AG04449 (cell line): ENCODE results near the gene SERF2.

Experiments used
- CTCF ChIA-PET: fragments of 350-600 bp; formaldehyde crosslinking; extraction: SDS; loops from one replicate; lab custom pipeline; 2021; ENCODE audit warnings: antibody characterized with exemption; lab: Yijun Ruan, JAX
- POLR2A ChIA-PET: fragments of 400-600, 350-600 bp; formaldehyde crosslinking; extraction: SDS; loops from one replicate; lab custom pipeline; 2020; ENCODE audit warnings: antibody characterized with exemption, inconsistent platforms; lab: Yijun Ruan, JAX
- DNase-seq: peaks from one replicate; pipeline ENCODE4 v3.0.0-alpha.2; 2010; ENCODE audit warnings: low read depth, low spot score
- H3K4me3 ChIP-seq: 2 replicates; pipeline ENCODE4 v1.5.1; 2011; ENCODE audit warnings: low read depth, mild to moderate bottlenecking, control low read depth, low read length
- CTCF ChIP-seq: IDR thresholded peaks from one replicate; pipeline ENCODE4 v1.5.1; 2011; ENCODE audit warnings: mild to moderate bottlenecking, moderate library complexity, low read length, control low read depth, inconsistent platforms; ENCODE audit not compliant: insufficient read depth; ENCODE audit errors: missing control alignments

SERF2 gene

GRCh38 chr15:43776101-43776717, 15.9 kb upstream of the SERF2 start:
- ChIA-PET POLR2A (interaction anchor here (0.5 to 1.5 kb wide), 6 partner anchors 11 to 733 kb away, joined by 3 to 8 read pairs (median 4); partner anchors contain the start of genes HYPK and SERINC4), CTCF (interaction anchor here (0.9 to 4.4 kb wide), 8 partner anchors 7 to 490 kb away, joined by 3 to 34 read pairs (median 10); partner anchors contain the start of gene SERF2)
- peak overlapping the region; percentile 73 for H3K4me3 ChIP-seq
- DNase-seq: no peak
- no peak for TF ChIP-seq CTCF

GRCh38 chr15:43776718-43777266, 15.3 kb upstream of the SERF2 start, which contains the start of gene ELL3:
Gene ELL3 (minus strand): TSS chr15:43776966. CDS start chr15:43776901, 65 bp downstream.
- no peak for DNase-seq
- ChIA-PET CTCF (interaction anchor here (0.9 to 4.4 kb wide), 9 partner anchors 8 to 491 kb away, joined by 3 to 34 read pairs (median 7); partner anchors contain the start of gene SERF2), POLR2A (interaction anchor here (0.5 to 1.5 kb wide), 7 partner anchors 12 to 733 kb away, joined by 3 to 8 read pairs (median 3); partner anchors contain the start of genes HYPK and SERINC4)
- H3K4me3 ChIP-seq: peak within 1 kb of the TSS; percentile 73
- TF ChIP-seq CTCF: no peak

GRCh38 chr15:43777267-43777914, 14.7 kb upstream of the SERF2 start:
- CTCF ChIA-PET: interaction anchor here (0.7 to 4.4 kb wide), 10 partner anchors 9 to 492 kb away, joined by 3 to 34 read pairs (median 6); partner anchors contain the start of gene SERF2
- POLR2A ChIA-PET: interaction anchor here (0.8 to 1.5 kb wide), 5 partner anchors 11 to 23 kb away, joined by 3 to 8 read pairs (median 5); partner anchors contain the start of genes HYPK and SERINC4
- TF ChIP-seq CTCF: peak; percentile 83
- DNase-seq: no peak
- H3K4me3 ChIP-seq: peak overlapping the region; percentile 73

GRCh38 chr15:43779016-43779415, 13.1 kb upstream of the SERF2 start:
- CTCF ChIA-PET: interaction anchor here (0.9 to 4.4 kb wide), 3 partner anchors 9 to 15 kb away, joined by 4 to 34 read pairs (median 20); no protein-coding TSS in a partner anchor
- POLR2A ChIA-PET: no interaction called here
- no peak for DNase-seq
- H3K4me3 ChIP-seq: no peak overlapping the region
- no peak for TF ChIP-seq CTCF

- ChIA-PET POLR2A (interaction anchor here (1.2 to 2.3 kb wide), 2 partner anchors 11 to 13 kb away, joined by 4 to 8 read pairs; partner anchors contain the start of genes ELL3, HYPK and SERINC4), CTCF (interaction anchor here (1.3 to 4.5 kb wide), 4 partner anchors 8 to 25 kb away, joined by 3 to 34 read pairs (median 6); partner anchors contain the start of gene ELL3)
- H3K4me3 ChIP-seq: no peak overlapping the region
- no peak for TF ChIP-seq CTCF
- no peak for DNase-seq
Observed at GRCh38 chr15:43789409-43789808, 2.7 kb upstream of the SERF2 start.
